ENCODE results near the gene MINDY4B. TPM values are rescaled to one million over a fixed set of nuclear protein-coding genes. Genes with fewer than 3 reads are reported as not detected.

MINDY4B gene
- total and polyA plus RNA-seq, 10 of the 15 experiments (the other 5 are each of a cell fraction or from before 2014, with no cell fraction given), result not detected

GRCh38 chr3:150945226-150946032, 40.2 kb upstream of the MINDY4B start:
- WGBS (ENCODE audit: insufficient coverage, insufficient replicate concordance, low lambda C conversion rate, missing lambda C conversion rate), result 25% methylated on average over 3 of the region's 3 CpGs
- DNase-seq (ENCODE audit: low read depth, low spot score), result no peak

GRCh38 chr3:150942221-150942620, 37.0 kb upstream of the MINDY4B start:
- DNase-seq (ENCODE audit: low read depth, low spot score), result no peak
- intact Hi-C loops (cut with micrococcal nuclease; ENCODE audit: unreplicated experiment) (no loop called here), in situ Hi-C loops (cut with MboI) (no loop called here)
- no peaks in the 10 kb centered on the region for H3K36me3 ChIP-seq (ENCODE audit: control insufficient read depth in 2 of 2, insufficient read depth in 2 of 2, low read length in 1 of 2)
- H3K4me2 ChIP-seq (ENCODE audit: control insufficient read depth, insufficient read depth), result no peak overlapping the region
- no peak overlapping the region for H3K9ac ChIP-seq (ENCODE audit: control insufficient read depth, insufficient read depth, low read length)
- no TSS peak for BruUV-seq (replicated peaks)
- no peaks in the 10 kb centered on the region for H4K20me1 ChIP-seq (ENCODE audit: control insufficient read depth, insufficient read depth)
- no peak overlapping the region for H2AFZ ChIP-seq (ENCODE audit: control insufficient read depth, low read depth, low read length)
- POLR2A ChIA-PET, result no interaction called here
- no peaks in the 10 kb centered on the region; the same call in 2 of the 3 replicates for H3K9me3 ChIP-seq (replicated peaks; ENCODE audit: control insufficient read depth, insufficient read depth, low read length)
- SMC1A ChIA-PET (ENCODE audit: uncharacterized antibody, unreplicated experiment), result no interaction called here
- no peak overlapping the region for H3K27ac ChIP-seq (ENCODE audit: control insufficient read depth, insufficient read depth)
- WGBS (ENCODE audit: insufficient coverage, insufficient replicate concordance, low lambda C conversion rate, missing lambda C conversion rate), result 55% methylated on average over 3 of the region's 3 CpGs
- H3K4me1 ChIP-seq (ENCODE audit: control insufficient read depth, insufficient read depth, low read length), result no peaks in the 10 kb centered on the region
- RAD21 ChIA-PET (ENCODE audit: unreplicated experiment), result no interaction called here
- H3K4me3 ChIP-seq, result no peak overlapping the region
- CTCF ChIA-PET, result no interaction called here
- no peak for FAIRE-seq
- no peak for ATAC-seq
- H3K27me3 ChIP-seq (replicated peaks in 1 of 2; ENCODE audit: control insufficient read depth in 2 of 2, insufficient read depth in 2 of 2, low read length in 1 of 2), result no peaks in the 10 kb centered on the region
- H3K79me2 ChIP-seq (ENCODE audit: control insufficient read depth, insufficient read depth, low read length), result no peaks in the 10 kb centered on the region
- no peak for TF ChIP-seq ASH2L (IDR thresholded peaks at IDR 0.05; ENCODE audit: borderline replicate concordance, low read depth)
- TF ChIP-seq HDGF (IDR thresholded peaks at IDR 0.05), result no peak
- no peak for TF ChIP-seq PRDM15 (CRISPR knock-in tag; IDR thresholded peaks at IDR 0.05)
- TF ChIP-seq HDAC6 (IDR thresholded peaks at IDR 0.05; ENCODE audit: unreplicated experiment), result no peak
- TF ChIP-seq CBX3 (IDR thresholded peaks at IDR 0.05; ENCODE audit: borderline replicate concordance, low read depth), result no peak
- no peak for TF ChIP-seq ZNF24 (IDR thresholded peaks at IDR 0.05)
- TF ChIP-seq CBX5 (IDR thresholded peaks at IDR 0.05; ENCODE audit: low read depth), result no peak
- TF ChIP-seq TBL1XR1 (IDR thresholded peaks at IDR 0.05; ENCODE audit: low read depth, low read length), result no peak
- no peak for TF ChIP-seq NFYB (IDR thresholded peaks at IDR 0.05; ENCODE audit: insufficient read depth, low read depth, low read length)

More at GRCh38 chr3:150945226-150946032, 40.2 kb upstream of the MINDY4B start:
- Histone ChIP-seq H2AFZ (ENCODE audit: control insufficient read depth, low read depth, low read length) (no peak overlapping the region), H3K4me1 (ENCODE audit: control insufficient read depth, insufficient read depth, low read length) (no peaks in the 10 kb centered on the region), H4K20me1 (ENCODE audit: control insufficient read depth, insufficient read depth) (no peaks in the 10 kb centered on the region), H3K27me3 (replicated peaks in 1 of 2; ENCODE audit: control insufficient read depth in 2 of 2, insufficient read depth in 2 of 2, low read length in 1 of 2) (no peaks in the 10 kb centered on the region), H3K36me3 (ENCODE audit: control insufficient read depth in 2 of 2, insufficient read depth in 2 of 2, low read length in 1 of 2) (no peaks in the 10 kb centered on the region), H3K4me2 (ENCODE audit: control insufficient read depth, insufficient read depth) (no peak overlapping the region), H3K27ac (ENCODE audit: control insufficient read depth, insufficient read depth) (no peak overlapping the region), H3K4me3 (no peak overlapping the region), H3K79me2 (ENCODE audit: control insufficient read depth, insufficient read depth, low read length) (no peaks in the 10 kb centered on the region), H3K9me3 (replicated peaks; ENCODE audit: control insufficient read depth, insufficient read depth, low read length) (no peaks in the 10 kb centered on the region; the same call in 2 of the 3 replicates), H3K9ac (ENCODE audit: control insufficient read depth, insufficient read depth, low read length) (no peak overlapping the region)
- in situ Hi-C loops (cut with MboI), result no loop called here
- ATAC-seq, result no peak
- intact Hi-C loops (cut with micrococcal nuclease; ENCODE audit: unreplicated experiment), result no loop called here
- no peak for FAIRE-seq
- RAD21 ChIA-PET (ENCODE audit: unreplicated experiment), result no interaction called here
- BruUV-seq (replicated peaks), result no TSS peak
- TF ChIP-seq SMC3 (IDR thresholded peaks at IDR 0.05; ENCODE audit: borderline replicate concordance, low read length) (no peak), PBX3 (IDR thresholded peaks at IDR 0.05; ENCODE audit: insufficient replicate concordance, low read depth, low read length) (no peak)
- SMC1A ChIA-PET (ENCODE audit: uncharacterized antibody, unreplicated experiment), result no interaction called here
- POLR2A ChIA-PET, result no interaction called here
- CTCF ChIA-PET, result interaction anchor here (0.6 kb wide), 1 partner anchor 1446 kb away, joined by 4 read pairs; no protein-coding TSS in a partner anchor

All from GM12878 (cell line).